Measurements from ENCODE around the gene COMMD2. TPM values are rescaled to one million over a fixed set of nuclear protein-coding genes. Genes with fewer than 3 reads are reported as not detected.

Gene COMMD2
- total RNA-seq, 4 donors from 2014 or later = 16.8 to 21.5 (median 20.3) TPM

- no peak overlapping the region for H3K4me3 ChIP-seq (ENCODE audit: low read depth, poor library complexity, severe bottlenecking)
- TF ChIP-seq POLR2A (IDR thresholded peaks at IDR 0.05) = no peak
- no peak for TF ChIP-seq CTCF (IDR thresholded peaks at IDR 0.05)
- no peak for DNase-seq (ENCODE audit: low spot score in 2 of 2)
- intact Hi-C loops (cut with DNase I; ENCODE audit: low total_unique reads) = no loop called here
- WGBS, 2 donors = 88 to 94% methylated on average over 2 of the region's 2 CpGs
Measured at GRCh38 chr3:149739396-149739795, 12.9 kb downstream of the COMMD2 start.

- TF ChIP-seq POLR2A (IDR thresholded peaks at IDR 0.05) (no peak), CTCF (IDR thresholded peaks at IDR 0.05) (no peak)
- intact Hi-C loops (cut with DNase I; ENCODE audit: low total_unique reads) = no loop called here
- no peak for DNase-seq (ENCODE audit: low spot score in 2 of 2)
- 78 to 86% methylated on average over 2 of the region's 2 CpGs for WGBS, 2 donors
- no peak overlapping the region for H3K4me3 ChIP-seq (ENCODE audit: low read depth, poor library complexity, severe bottlenecking)
Measured at GRCh38 chr3:149738876-149739275, 13.4 kb downstream of the COMMD2 start.

- H3K4me3 ChIP-seq (ENCODE audit: low read depth, poor library complexity, severe bottlenecking) = no peak overlapping the region
- TF ChIP-seq POLR2A (IDR thresholded peaks at IDR 0.05) = no peak
- TF ChIP-seq CTCF (IDR thresholded peaks at IDR 0.05) = no peak
- no peak for DNase-seq (ENCODE audit: low spot score in 2 of 2)
- intact Hi-C loops (cut with DNase I; ENCODE audit: low total_unique reads) = no loop called here
Measured at GRCh38 chr3:149736953-149737205, 15.4 kb downstream of the COMMD2 start.

GRCh38 chr3:149736175-149736952 is 15.9 kb downstream of the COMMD2 start:
- no peak for DNase-seq (ENCODE audit: low spot score in 2 of 2)
- H3K4me3 ChIP-seq (ENCODE audit: low read depth, poor library complexity, severe bottlenecking) = no peak overlapping the region
- no peak for TF ChIP-seq POLR2A (IDR thresholded peaks at IDR 0.05)
- no peak for TF ChIP-seq CTCF (IDR thresholded peaks at IDR 0.05)
- 44 to 46% methylated on average over 2 of the region's 2 CpGs for WGBS, 2 donors
- intact Hi-C loops (cut with DNase I; ENCODE audit: low total_unique reads) = no loop called here

GRCh38 chr3:149732234-149732633 is 20.1 kb downstream of the COMMD2 start:
- TF ChIP-seq CTCF (IDR thresholded peaks at IDR 0.05) = no peak
- no peak for TF ChIP-seq POLR2A (IDR thresholded peaks at IDR 0.05)
- H3K4me3 ChIP-seq (ENCODE audit: low read depth, poor library complexity, severe bottlenecking) = no peak overlapping the region

GRCh38 chr3:149727656-149728055 is 24.6 kb downstream of the COMMD2 start:
- 80 to 90% methylated on average over 2 of the region's 2 CpGs for WGBS, 2 donors
- intact Hi-C loops (cut with DNase I; ENCODE audit: low total_unique reads) = no loop called here
- no peak overlapping the region for H3K4me3 ChIP-seq (ENCODE audit: low read depth, poor library complexity, severe bottlenecking)
- TF ChIP-seq POLR2A (IDR thresholded peaks at IDR 0.05) (no peak), CTCF (IDR thresholded peaks at IDR 0.05) (no peak)
- no peak for DNase-seq (ENCODE audit: low spot score in 2 of 2)

More at GRCh38 chr3:149732234-149732633, 20.1 kb downstream of the COMMD2 start:
- no peak for DNase-seq (ENCODE audit: low spot score in 2 of 2)
- WGBS, 2 donors = 88 to 96% methylated on average over 3 of the region's 3 CpGs
- intact Hi-C loops (cut with DNase I; ENCODE audit: low total_unique reads) = no loop called here

Data from lower leg skin (tissue), 4 donors.